Epithelial cell of prostate (primary cell): ENCODE results near the gene HSPA1L.
"Not testable (repeated sequence)": the region's sequence is repeated elsewhere in the genome, so short reads cannot be mapped to it uniquely, and the experiment has no call there.

Source experiments
- DNase-seq: peaks from one replicate; pipeline ENCODE4 v3.0.0-alpha.2; 2011; ENCODE audit warnings: low read depth, low spot score
- H3K27ac ChIP-seq: fragments of 450-650 bp; 2 replicates; pipeline ENCODE4 v1.5.1; 2017; ENCODE audit warnings: mild to moderate bottlenecking

Gene HSPA1L

DNA sequence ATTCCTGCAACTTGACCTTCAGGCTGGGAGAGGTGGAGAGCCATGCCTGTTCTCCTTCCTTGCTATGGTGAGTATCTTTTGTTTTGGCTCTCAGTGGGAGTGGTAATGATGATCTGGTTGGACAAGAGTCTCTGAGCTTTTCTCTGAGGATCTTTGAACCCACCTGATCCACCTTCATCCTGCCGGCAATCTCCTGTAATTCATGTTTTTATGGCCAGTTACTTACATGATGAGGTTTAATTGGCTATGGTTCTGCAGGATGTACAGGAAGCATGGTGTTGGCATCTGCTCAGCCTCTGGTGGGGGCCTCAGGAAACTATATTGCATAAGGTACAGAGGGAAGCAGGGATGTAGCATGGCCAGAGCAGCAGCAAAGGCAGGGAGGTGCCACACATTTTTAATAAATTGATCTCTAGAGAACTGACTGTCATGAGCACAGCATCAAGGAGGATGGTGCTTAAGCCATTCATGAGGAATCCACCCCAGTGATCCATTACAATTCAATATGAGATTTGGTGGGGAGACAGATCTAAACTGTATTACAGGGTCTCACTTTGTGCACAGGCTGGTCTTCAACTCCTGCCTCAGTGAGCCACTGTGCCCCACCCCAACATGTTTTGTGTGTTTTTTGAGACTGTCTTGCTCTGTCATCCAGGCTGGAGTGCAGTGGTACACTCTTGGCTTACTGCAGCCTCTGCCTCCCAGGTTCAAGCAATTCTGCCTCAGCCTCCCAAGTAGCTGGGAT is 22.5 kb upstream of the HSPA1L start:
- DNase-seq, result no peak
- H3K27ac ChIP-seq, result peak overlapping the region; percentile 87

DNA sequence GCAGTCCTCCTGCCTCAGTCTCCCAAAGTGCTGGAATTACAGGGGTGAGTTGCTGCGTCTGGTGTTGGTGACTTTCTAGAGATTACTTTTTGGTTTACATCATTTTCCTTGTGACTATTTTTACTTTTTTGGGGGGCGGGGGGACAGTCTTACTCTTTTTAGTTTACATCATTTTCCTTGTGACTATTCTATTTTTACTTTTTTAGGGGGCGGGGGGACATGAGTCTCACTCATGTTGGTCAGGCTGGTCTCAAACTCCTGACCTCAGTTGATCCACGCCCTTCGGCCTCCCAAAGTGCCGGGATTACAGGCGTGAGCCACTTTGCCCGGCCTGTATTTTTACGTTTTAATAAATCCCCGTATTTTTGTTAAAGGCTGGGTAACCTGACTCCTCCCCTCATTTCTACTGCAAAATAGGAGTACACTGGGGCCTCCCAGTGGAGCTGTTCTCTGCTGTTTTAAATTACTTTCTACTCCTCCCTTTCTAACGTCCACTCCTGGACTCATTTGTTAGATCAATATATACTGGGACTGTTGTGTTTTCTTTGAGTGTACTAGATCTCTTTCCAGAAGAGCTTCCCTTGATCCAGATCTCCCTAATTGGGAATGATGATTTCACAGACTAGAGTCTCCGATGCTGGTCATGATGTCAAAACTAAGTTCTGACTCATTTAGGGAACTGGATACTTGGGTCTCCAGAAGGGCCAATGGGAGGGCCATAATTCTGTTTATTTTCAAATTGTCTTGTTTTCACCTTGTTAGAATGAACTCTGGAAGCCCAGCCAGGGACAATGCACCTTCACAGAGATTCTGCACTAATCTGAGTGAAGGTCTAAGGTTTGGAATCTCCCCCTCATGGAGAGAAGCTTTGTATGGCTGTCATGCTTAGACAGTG is 21.6 kb upstream of the HSPA1L start:
- DNase-seq, result no peak
- H3K27ac ChIP-seq, result peak overlapping the region; percentile 87

DNA sequence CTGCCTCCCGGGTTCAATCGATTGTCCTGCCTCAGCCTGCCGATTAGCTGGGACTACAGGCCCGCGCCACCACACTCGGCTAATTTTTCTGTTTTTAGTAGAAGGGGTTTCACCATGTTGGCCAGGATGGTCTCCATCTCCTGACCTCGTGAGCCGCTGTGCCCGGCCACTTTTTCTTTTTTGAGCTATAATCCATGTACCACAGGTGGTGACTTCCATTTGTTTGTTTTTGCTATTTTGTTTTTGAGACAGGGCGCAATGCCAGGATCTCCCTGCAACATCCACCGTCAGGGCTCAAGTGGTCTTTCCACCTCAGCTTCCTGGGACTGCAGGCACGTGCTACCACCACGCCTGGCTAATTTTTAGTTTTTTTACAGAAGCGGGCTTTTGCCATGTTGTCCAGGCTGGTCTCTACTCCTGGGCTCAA is 21.0 kb upstream of the HSPA1L start:
- peak overlapping the region; percentile 87 for H3K27ac ChIP-seq
- DNase-seq, result no peak

DNA sequence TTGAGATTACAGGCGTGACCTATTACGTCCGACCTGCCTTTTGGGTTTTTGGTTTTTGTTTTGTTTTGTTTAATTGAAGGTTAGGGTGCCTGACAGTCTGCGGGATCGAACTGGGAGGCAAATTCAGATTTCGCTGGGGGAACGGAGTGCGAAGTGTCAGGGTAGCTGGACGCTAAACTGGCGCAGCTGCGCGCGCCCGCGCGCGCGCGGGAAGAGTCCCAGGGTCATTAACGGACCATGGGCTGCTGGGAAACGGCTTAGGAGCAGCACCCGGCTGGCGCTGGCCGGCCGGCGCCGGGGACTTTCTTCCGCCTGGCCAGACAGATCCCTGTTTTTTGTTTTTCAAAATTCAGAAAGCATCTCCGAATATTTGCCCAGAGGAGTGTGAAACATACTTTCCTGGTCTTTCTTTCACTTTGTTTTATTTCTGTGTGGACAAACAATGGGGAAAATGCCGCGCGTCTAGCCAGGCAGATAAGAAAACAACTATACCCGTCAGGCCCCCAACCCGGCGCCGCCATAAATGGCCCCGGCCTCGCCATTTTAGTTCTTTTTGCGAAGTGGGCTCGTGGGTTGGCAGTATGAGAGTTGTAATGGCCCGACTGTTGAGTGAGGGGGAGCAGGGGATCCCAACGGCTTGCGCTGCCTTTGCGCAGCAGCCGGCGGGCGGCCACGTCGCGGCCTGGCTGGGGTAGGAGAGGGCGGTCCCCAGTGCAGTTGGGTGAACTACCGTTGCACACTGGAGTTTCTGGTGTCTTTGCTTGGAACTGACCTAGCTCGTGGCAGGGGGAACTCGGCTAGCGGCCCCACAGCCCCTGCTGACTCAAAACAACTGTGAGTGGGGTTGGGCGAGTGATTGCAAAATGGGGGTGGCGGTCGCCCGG is 19.5 kb upstream of the HSPA1L start:
- DNase-seq, result no peak
- peak overlapping the region; percentile 87 for H3K27ac ChIP-seq

DNA sequence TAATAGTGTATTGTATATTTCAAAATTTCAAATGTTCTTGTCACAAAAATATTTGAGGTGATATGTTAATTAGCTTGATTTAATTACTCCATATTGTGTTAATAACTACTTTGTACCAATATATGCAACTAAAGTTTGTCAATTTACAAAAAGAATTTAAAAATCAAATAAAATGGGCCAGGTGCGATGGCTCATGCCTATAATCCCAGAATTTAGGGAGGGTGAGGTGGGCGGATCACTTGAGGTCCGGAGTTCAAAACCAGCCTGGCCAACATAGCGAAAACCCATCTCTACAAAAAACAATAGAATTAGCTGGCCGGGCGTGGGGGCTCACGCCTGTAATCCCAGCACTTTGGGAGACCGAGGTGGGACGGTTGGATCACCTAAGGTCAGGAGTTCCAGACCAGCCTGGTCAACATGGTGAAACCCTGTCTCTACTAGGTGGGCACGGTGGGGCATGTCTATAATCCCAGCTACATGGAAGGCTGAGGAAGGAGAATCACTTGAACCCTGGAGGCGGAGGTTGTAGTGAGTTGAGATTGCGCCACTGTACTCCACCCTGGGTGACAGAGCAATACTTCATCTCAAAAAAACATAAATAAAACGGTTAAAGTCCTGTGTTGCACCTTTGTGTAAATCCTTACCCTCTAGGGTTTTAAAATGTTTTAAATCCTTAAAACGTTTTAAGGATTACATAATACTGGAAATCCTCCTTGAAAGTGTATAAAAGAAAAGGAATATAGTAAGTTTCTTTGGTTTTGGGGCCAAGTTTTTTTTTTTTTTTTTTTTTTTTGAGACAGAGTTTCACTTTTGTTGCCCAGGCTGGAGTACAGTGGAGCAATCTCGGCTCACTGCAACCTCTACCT is 16.5 kb upstream of the HSPA1L start:
- peak overlapping the region; percentile 69 for H3K27ac ChIP-seq
- DNase-seq, result no peak

DNA sequence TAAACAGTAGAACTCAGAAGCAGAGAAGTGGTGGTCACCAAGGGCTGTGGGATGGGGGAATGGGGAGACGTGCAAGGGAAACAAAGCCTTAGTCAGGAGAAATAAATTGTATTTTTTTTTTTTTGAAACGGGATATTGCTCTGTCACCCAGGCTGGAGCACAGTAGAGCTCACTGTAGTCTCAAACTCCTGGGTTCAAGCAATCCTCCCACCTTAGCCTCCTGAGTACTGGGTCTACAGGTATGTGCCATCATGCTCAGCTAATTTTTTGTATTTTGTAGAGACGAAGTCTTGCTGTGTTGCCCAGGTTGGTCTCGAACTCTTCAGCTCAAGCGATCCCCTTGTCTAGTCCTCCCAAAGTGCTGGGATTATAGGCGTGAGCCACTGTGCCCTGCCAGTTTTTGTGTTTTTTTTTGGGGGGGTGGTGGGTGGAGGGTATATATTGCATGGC is 15.8 kb upstream of the HSPA1L start:
- H3K27ac ChIP-seq, result peak overlapping the region; percentile 69
- DNase-seq, result no peak

DNA sequence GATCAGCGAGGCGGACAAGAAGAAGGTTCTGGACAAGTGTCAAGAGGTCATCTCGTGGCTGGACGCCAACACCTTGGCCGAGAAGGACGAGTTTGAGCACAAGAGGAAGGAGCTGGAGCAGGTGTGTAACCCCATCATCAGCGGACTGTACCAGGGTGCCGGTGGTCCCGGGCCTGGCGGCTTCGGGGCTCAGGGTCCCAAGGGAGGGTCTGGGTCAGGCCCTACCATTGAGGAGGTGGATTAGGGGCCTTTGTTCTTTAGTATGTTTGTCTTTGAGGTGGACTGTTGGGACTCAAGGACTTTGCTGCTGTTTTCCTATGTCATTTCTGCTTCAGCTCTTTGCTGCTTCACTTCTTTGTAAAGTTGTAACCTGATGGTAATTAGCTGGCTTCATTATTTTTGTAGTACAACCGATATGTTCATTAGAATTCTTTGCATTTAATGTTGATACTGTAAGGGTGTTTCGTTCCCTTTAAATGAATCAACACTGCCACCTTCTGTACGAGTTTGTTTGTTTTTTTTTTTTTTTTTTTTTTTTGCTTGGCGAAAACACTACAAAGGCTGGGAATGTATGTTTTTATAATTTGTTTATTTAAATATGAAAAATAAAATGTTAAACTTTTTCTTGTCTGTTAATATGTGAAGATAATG is 14.7 kb upstream of the HSPA1L start:
- no peak for DNase-seq
- peak overlapping the region; percentile 69 for H3K27ac ChIP-seq

DNA sequence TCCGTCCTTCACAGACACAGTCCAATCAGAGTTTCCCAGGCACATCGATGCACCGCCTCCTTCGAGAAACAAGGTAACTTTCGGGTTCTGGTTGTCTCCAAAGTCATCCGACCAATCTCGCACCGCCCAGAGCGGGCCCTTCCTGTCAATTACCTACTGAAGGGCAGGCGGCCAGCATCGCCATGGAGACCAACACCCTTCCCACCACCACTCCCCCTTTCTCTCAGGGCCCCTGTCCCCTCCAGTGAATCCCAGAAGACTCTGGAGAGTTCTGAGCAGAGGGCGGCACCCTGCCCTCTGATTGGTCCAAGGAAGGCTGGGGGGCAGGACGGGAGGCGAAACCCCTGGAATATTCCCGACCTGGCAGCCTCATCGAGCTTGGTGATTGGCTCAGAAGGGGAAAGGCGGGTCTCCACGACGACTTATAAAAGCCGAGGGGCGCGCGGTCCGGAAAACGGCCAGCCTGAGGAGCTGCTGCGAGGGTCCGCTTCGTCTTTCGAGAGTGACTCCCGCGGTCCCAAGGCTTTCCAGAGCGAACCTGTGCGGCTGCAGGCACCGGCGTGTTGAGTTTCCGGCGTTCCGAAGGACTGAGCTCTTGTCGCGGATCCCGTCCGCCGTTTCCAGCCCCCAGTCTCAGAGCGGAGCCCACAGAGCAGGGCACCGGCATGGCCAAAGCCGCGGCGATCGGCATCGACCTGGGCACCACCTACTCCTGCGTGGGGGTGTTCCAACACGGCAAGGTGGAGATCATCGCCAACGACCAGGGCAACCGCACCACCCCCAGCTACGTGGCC is 12.4 kb upstream of the HSPA1L start, which contains the start of gene HSPA1B:
Gene HSPA1B (plus strand): TSS at position 453 of the 794 bp plus-strand sequence. CDS start 213 bp downstream, at position 666.
- peak; percentile 99 for DNase-seq
- peak within 1 kb of the TSS; percentile 96 for H3K27ac ChIP-seq

DNA sequence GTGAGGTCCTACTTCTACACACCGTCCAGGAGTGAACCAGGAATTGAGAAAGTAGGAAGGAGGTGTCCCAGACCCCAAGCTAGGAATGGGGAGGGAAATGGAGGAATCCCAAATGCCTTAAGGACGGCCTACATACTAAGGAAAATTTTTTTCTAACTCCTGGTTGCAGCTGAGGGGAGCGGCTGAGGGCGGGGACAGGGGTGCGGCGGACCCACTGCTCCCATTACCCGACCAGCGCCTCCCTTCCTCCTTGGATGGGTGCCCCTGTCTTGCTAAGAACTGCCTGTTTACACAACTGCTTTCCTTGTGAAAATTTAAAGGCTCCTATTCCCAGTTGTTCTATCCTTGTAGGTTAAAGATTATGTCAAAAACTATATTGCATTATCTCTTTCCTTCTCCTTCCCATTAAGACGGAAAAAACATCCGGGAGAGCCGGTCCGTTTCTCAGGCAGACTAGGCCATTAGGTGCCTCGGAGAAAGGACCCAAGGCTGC is 11.8 kb upstream of the HSPA1L start:
- no peak for DNase-seq
- peak overlapping the region; percentile 96 for H3K27ac ChIP-seq

DNA sequence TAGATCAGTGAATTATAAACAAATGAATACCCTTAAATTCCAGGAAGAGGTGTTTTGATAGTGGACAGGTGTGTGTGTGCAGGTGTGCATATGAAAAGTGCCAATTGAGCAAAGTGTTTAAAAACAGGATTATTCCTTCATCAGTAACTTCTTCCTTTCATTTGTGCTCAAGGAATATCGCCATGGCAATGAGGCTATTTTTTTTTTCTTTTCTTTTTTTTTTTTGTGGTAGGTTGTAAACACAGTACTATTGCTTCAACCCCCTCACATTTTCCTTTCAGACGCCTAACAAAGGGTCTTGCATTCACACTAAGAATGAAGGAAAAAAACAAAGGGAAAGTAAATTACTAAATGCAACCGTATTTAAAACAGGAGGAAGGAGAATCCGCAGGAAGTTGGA is 10.5 kb upstream of the HSPA1L start:
- peak overlapping the region; percentile 96 for H3K27ac ChIP-seq
- no peak for DNase-seq

DNA sequence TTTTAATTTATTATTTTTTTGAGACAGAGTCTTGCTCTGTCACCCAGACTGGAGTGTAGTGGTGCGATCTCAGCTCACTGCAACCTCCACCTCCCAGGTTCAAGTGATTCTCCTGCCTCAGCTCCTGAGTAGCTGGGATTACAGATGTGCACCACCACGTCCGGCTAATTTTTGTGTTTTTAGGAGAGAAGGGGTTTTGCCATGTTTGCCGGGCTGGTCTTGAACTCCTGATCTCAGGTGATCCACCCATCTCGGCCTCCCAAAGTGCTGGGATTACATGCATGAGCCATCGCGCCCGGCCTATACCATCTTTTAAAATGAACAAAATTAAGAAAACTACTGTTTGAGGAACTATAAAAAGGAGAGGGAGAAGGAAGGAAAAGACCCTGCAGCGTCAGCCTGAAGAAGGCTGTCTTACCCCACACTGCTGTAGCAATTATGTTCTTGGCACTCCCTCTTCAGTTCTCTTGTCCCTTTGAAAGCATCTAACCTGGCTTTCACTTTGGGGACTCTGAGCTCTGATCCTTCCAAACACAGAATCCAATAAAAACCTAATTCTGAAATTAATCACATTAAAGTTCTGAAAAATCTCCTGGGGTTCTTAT is 8.6 kb upstream of the HSPA1L start:
- H3K27ac ChIP-seq, result peak overlapping the region; percentile 96
- not testable (repeated sequence) for DNase-seq

DNA sequence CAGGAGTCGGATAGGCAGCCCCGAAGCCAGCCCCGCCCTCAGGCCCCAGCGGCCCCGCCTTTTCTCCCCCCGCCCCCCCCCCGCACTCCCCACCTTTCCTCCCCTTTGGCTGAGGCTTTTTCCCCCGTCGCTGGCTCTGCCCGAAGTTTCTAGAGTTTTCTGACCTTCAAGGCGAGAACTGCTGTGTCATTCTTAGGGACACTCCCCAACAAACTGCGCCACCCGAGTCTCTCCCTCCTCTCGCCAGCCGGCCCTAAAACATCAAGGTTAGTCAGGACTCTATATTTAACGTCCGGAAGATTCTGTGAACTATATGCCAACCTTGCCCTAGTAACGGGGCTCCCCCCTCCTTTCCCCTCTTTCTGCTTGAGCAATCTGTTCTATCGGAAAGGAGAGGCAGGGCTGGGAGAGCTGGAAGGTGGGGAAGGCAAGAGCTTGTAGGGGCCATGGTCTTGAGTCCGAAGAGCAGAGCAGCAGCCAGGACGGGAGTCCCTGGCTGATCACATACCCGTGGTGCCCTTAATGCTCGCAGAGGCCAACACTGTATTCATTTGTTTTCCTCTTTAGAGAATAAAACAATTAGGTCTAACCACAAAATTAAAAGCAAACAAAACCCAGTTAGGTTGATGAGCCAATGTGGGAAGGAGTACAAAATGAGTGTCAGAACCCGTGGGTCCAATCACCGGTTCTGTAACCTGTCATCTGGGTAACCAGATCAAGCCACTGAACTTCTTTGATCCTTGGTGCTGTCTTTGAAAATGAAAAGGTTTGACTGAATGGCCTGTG is 7.1 kb upstream of the HSPA1L start:
- DNase-seq, result no peak
- H3K27ac ChIP-seq, result peak overlapping the region; percentile 96

DNA sequence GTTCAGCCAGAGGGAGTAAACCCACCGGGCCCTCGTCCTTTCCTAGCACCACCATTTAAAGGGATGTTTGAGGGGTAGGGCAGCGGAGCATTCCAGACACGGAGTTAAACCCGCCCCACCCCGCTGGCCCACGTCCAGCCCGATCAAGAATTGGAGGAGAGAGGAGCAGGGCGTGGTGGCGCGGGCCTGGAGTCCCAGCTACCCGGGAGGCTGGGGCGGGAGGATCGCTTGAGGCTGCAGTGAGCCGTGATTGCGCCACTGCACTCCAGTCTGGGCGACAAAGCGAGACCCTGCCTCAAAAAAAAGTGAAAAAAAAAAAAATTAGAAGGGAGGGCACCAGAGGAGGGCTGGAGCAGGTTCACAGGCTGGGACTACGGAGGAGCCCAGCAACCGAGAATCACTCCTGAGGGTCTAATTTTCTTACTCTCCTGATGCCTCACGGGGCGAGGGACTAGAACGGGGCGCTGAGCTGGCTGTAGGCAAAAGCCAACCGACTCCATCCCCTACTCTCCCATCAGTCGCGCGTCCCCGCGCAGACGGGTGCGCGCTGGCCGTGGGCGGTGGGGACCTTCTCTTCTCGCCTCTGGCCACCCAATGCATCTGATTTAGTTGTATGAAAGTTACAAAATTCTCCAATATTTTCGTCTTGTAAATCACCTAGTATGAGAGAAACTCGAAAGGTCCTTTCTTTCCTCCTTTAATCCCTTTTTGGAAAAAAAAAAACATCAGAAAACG is 6.4 kb upstream of the HSPA1L start:
- peak overlapping the region; percentile 96 for H3K27ac ChIP-seq
- DNase-seq, result no peak

DNA sequence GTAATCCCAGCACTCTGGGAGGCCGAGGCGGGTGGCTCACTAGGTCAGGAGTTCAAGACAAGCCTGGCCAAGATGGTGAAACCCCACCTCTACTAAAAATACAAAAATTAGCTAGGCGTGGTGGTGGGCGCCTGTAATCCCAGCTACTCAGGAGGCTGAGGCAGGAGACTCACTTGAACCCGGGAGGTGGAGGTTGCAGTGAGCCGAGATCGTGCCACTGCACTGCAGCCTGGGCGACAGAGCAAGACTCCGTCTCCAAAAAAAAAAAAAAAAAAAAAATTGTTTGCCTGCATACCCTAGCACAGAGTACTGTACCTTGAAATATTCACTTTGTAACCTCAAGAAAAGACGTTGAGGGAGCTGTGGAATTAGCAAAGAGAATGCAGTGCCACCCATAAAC is 5.3 kb upstream of the HSPA1L start:
- not testable (repeated sequence) for DNase-seq, H3K27ac ChIP-seq

DNA sequence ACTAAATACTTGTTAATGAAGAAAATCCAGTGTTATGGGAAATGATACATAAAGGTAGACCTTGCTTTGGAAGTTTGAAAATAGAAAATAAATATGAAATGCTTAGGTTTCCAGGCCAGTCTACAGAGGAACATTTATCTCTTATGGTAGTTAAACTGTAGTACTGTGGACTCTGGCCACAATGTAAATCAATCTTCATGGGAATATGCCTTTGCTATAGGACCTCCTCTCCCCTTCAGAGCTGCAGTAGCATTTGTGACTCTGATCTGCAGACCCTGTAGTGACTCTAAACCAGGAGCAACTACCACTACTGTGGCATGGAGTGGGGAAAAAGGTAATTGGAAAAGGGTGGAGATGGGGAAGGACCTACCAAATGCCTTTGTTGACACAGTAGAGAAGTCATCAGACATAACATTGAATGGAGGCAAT is 4.8 kb upstream of the HSPA1L start:
- no peak overlapping the region for H3K27ac ChIP-seq
- no peak for DNase-seq

DNA sequence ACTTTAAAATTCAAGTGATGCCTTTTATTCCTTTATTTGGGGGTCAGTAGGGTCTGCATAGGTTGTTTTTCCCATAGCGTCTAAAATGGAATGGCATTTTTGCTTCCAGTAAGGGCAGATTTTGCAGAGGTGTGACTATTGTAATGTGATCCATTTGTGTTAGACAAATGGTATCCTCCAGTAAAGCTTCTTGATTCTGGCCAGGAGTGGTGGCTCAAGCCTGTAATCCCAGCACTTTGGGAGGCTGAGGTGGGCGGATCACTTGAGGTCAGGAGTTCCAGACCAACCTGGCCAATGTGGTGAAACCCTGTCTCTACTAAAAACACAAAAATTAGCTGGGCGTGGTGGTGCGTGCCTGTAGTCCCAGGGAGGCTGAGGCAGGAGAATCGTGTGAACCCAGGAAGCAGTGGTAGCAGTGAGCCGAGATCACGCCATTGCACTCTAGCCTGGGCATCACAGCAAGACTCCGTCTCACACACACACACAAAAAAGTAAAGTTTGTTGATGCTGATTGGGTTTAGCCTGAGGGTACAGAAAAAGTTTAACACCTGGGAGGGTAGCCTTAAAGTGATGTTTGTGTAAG is 2.9 kb upstream of the HSPA1L start:
- not testable (repeated sequence) for DNase-seq
- H3K27ac ChIP-seq, result peak overlapping the region; percentile 38
